ENCODE results near the gene TKFC. TPM values are rescaled to one million over a fixed set of nuclear protein-coding genes. Genes with fewer than 3 reads are reported as not detected.

TKFC gene
- total and polyA plus RNA-seq, 4 experiments from 2014 or later = 24.5 to 43.9 (median 36.1) TPM

- ChIA-PET CTCF (ENCODE audit: partially characterized antibody) (interaction anchor here (1.4 to 1.5 kb wide), 2 partner anchors 19 to 120 kb away, joined by 4 read pairs; no protein-coding TSS in a partner anchor), POLR2A (ENCODE audit: partially characterized antibody) (no interaction called here)
- no peak overlapping the region for H3K27ac Mint-ChIP-seq
- Histone ChIP-seq H3K27me3 (ENCODE audit: insufficient read depth, low read length) (no peaks in the 10 kb centered on the region), H3K27ac (ENCODE audit: low read depth, low read length) (no peak overlapping the region), H3K9me3 (ENCODE audit: control insufficient read depth in 1 of 2, low read length in 2 of 2) (no peaks in the 10 kb centered on the region), H3K36me3 (ENCODE audit: insufficient read depth, low read length) (peaks cover 70% of the 10 kb centered on the region), H3K4me3 (ENCODE audit: low read length in 2 of 2) (no peak overlapping the region), H3K4me1 (ENCODE audit: insufficient read depth, low read length) (no peaks in the 10 kb centered on the region)
- H3K4me1 Mint-ChIP-seq = no peaks in the 10 kb centered on the region
- peaks cover 32 to 70% of the 10 kb centered on the region in 2 donors for H3K36me3 Mint-ChIP-seq
- H3K4me3 Mint-ChIP-seq = no peak overlapping the region
- no peaks in the 10 kb centered on the region for H3K27me3 Mint-ChIP-seq
- DNase-seq = no peak
- no peaks in the 10 kb centered on the region for H3K9me3 Mint-ChIP-seq
- intact Hi-C loops (cut with micrococcal nuclease) = no loop called here
Measured at GRCh38 chr11:61315260-61315659, 17.8 kb upstream of the TKFC start.

- CTCF ChIA-PET (ENCODE audit: partially characterized antibody) = interaction anchor here (2.4 kb wide), 1 partner anchor 59 kb away, joined by 15 read pairs; no protein-coding TSS in a partner anchor
- H3K27me3 Mint-ChIP-seq = no peaks in the 10 kb centered on the region
- POLR2A ChIA-PET (ENCODE audit: partially characterized antibody) = interaction anchor here (0.8 kb wide), 1 partner anchor 11 kb away, joined by 3 read pairs; no protein-coding TSS in a partner anchor
- no peak overlapping the region for H3K4me3 ChIP-seq (ENCODE audit: low read length in 2 of 2)
- no peak overlapping the region for H3K27ac ChIP-seq (ENCODE audit: low read depth, low read length)
- peaks cover 11 to 31% (median 17%) of the 10 kb centered on the region in 4 donors for H3K4me1 Mint-ChIP-seq
- H3K36me3 Mint-ChIP-seq = peaks cover 75 to 81% of the 10 kb centered on the region in 2 donors
- peak overlapping the region in 2 of 7 donors; percentile 4 to 7 for H3K27ac Mint-ChIP-seq
- no peaks in the 10 kb centered on the region for H3K9me3 ChIP-seq (ENCODE audit: control insufficient read depth in 1 of 2, low read length in 2 of 2)
- H3K27me3 ChIP-seq (ENCODE audit: insufficient read depth, low read length) = no peaks in the 10 kb centered on the region
- H3K4me1 ChIP-seq (ENCODE audit: insufficient read depth, low read length) = peaks cover 3% of the 10 kb centered on the region
- peaks cover 72% of the 10 kb centered on the region for H3K36me3 ChIP-seq (ENCODE audit: insufficient read depth, low read length)
- H3K4me3 Mint-ChIP-seq = no peak overlapping the region
- intact Hi-C loops (cut with micrococcal nuclease) = no loop called here
- H3K9me3 Mint-ChIP-seq = no peaks in the 10 kb centered on the region
- no peak for DNase-seq
Measured at GRCh38 chr11:61325649-61326414, 7.2 kb upstream of the TKFC start.

GRCh38 chr11:61327669-61328071 lies 5.4 kb upstream of the TKFC start:
- H3K27ac Mint-ChIP-seq = peak overlapping the region in 2 of 7 donors; percentile 24 to 79
- no peaks in the 10 kb centered on the region for H3K9me3 ChIP-seq (ENCODE audit: control insufficient read depth in 1 of 2, low read length in 2 of 2)
- H3K9me3 Mint-ChIP-seq = no peaks in the 10 kb centered on the region
- ChIA-PET POLR2A (ENCODE audit: partially characterized antibody) (interaction anchor here (0.8 kb wide), 1 partner anchor 9 kb away, joined by 3 read pairs; no protein-coding TSS in a partner anchor), CTCF (ENCODE audit: partially characterized antibody) (interaction anchor here (1.0 to 2.4 kb wide), 5 partner anchors 8 to 108 kb away, joined by 3 to 15 read pairs (median 3); no protein-coding TSS in a partner anchor)
- peaks cover 26 to 50% (median 34%) of the 10 kb centered on the region in 4 donors for H3K4me1 Mint-ChIP-seq
- intact Hi-C loops (cut with micrococcal nuclease) = no loop called here
- no peak overlapping the region for H3K4me3 ChIP-seq (ENCODE audit: low read length in 2 of 2)
- peaks cover 63 to 76% of the 10 kb centered on the region in 2 donors for H3K36me3 Mint-ChIP-seq
- H3K27me3 ChIP-seq (ENCODE audit: insufficient read depth, low read length) = no peaks in the 10 kb centered on the region
- DNase-seq = no peak
- H3K4me1 ChIP-seq (ENCODE audit: insufficient read depth, low read length) = peaks cover 20% of the 10 kb centered on the region
- H3K4me3 Mint-ChIP-seq = no peak overlapping the region
- H3K27me3 Mint-ChIP-seq = no peaks in the 10 kb centered on the region
- peaks cover 56% of the 10 kb centered on the region for H3K36me3 ChIP-seq (ENCODE audit: insufficient read depth, low read length)
- H3K27ac ChIP-seq (ENCODE audit: low read depth, low read length) = no peak overlapping the region

- CTCF ChIA-PET (ENCODE audit: partially characterized antibody) = interaction anchor here (1.5 to 1.6 kb wide), 2 partner anchors 8 to 15 kb away, joined by 3 to 11 read pairs; no protein-coding TSS in a partner anchor
- no peak overlapping the region for H3K4me3 Mint-ChIP-seq
Measured at GRCh38 chr11:61328351-61328750, 4.7 kb upstream of the TKFC start.

GRCh38 chr11:61329871-61330270 lies 3.2 kb upstream of the TKFC start:
- H3K36me3 Mint-ChIP-seq = peaks cover 47 to 56% of the 10 kb centered on the region in 2 donors
- intact Hi-C loops (cut with micrococcal nuclease) = no loop called here
- H3K27ac Mint-ChIP-seq = peak overlapping the region in 2 of 7 donors; percentile 17 to 49
- H3K4me1 Mint-ChIP-seq = peaks cover 34 to 65% (median 48%) of the 10 kb centered on the region in 4 donors
- Histone ChIP-seq H3K4me1 (ENCODE audit: insufficient read depth, low read length) (peaks cover 29% of the 10 kb centered on the region), H3K4me3 (ENCODE audit: low read length in 2 of 2) (no peak overlapping the region), H3K36me3 (ENCODE audit: insufficient read depth, low read length) (peaks cover 37% of the 10 kb centered on the region), H3K9me3 (ENCODE audit: control insufficient read depth in 1 of 2, low read length in 2 of 2) (no peaks in the 10 kb centered on the region), H3K27me3 (ENCODE audit: insufficient read depth, low read length) (no peaks in the 10 kb centered on the region), H3K27ac (ENCODE audit: low read depth, low read length) (no peak overlapping the region)
- no peak for DNase-seq
- peaks cover 0 to 4% (median 0%) of the 10 kb centered on the region in 8 donors for H3K9me3 Mint-ChIP-seq
- POLR2A ChIA-PET (ENCODE audit: partially characterized antibody) = no interaction called here
- no peaks in the 10 kb centered on the region for H3K27me3 Mint-ChIP-seq
- CTCF ChIA-PET (ENCODE audit: partially characterized antibody) = interaction anchor here (1.0 to 1.5 kb wide), 2 partner anchors 56 to 105 kb away, joined by 6 to 8 read pairs; no protein-coding TSS in a partner anchor
- H3K4me3 Mint-ChIP-seq = no peak overlapping the region

More at GRCh38 chr11:61328351-61328750, 4.7 kb upstream of the TKFC start:
- Histone ChIP-seq H3K27ac (ENCODE audit: low read depth, low read length) (no peak overlapping the region), H3K9me3 (ENCODE audit: control insufficient read depth in 1 of 2, low read length in 2 of 2) (no peaks in the 10 kb centered on the region), H3K4me1 (ENCODE audit: insufficient read depth, low read length) (peaks cover 22% of the 10 kb centered on the region), H3K4me3 (ENCODE audit: low read length in 2 of 2) (no peak overlapping the region), H3K36me3 (ENCODE audit: insufficient read depth, low read length) (peaks cover 49% of the 10 kb centered on the region), H3K27me3 (ENCODE audit: insufficient read depth, low read length) (no peaks in the 10 kb centered on the region)
- H3K27me3 Mint-ChIP-seq = no peaks in the 10 kb centered on the region
- POLR2A ChIA-PET (ENCODE audit: partially characterized antibody) = no interaction called here
- H3K27ac Mint-ChIP-seq = peak overlapping the region in 1 of 7 donors; percentile 37
- H3K4me1 Mint-ChIP-seq = peaks cover 28 to 55% (median 38%) of the 10 kb centered on the region in 4 donors
- intact Hi-C loops (cut with micrococcal nuclease) = no loop called here
- peaks cover 59 to 69% of the 10 kb centered on the region in 2 donors for H3K36me3 Mint-ChIP-seq
- no peak for DNase-seq
- H3K9me3 Mint-ChIP-seq = peaks cover 0 to under 1% (median 0%) of the 10 kb centered on the region in 8 donors

- ChIA-PET POLR2A (ENCODE audit: partially characterized antibody) (interaction anchor here (1.0 to 4.4 kb wide), 5 partner anchors 12 to 98 kb away, joined by 3 to 97 read pairs (median 5); partner anchors contain the start of genes CPSF7, CYB561A3, SDHAF2 and TMEM138), CTCF (ENCODE audit: partially characterized antibody) (interaction anchor here (0.9 to 1.9 kb wide), 6 partner anchors 31 to 185 kb away, joined by 3 to 14 read pairs (median 4); partner anchors contain the start of genes TMEM138 and TMEM216)
- intact Hi-C loops (cut with micrococcal nuclease) = loop anchor here (2.0 kb wide), 1 partner anchor 425 kb away; the partner anchor contains the start of gene PRPF19
- Mint-ChIP-seq H3K4me1 (peaks cover 38 to 74% (median 53%) of the 10 kb centered on the region in 4 donors), H3K4me3 (peak overlapping the region; percentile 89 to 97 (median 96)), H3K9me3 (peaks cover 0 to 4% (median 0%) of the 10 kb centered on the region in 8 donors), H3K27me3 (no peaks in the 10 kb centered on the region), H3K27ac (peak overlapping the region; percentile 84 to 98 (median 95)), H3K36me3 (peaks cover 31 to 41% of the 10 kb centered on the region in 2 donors)
- peak overlapping the region; percentile 81 to 85 for H3K4me3 ChIP-seq (ENCODE audit: low read length in 2 of 2)
- H3K4me1 ChIP-seq (ENCODE audit: insufficient read depth, low read length) = peaks cover 39% of the 10 kb centered on the region
- H3K27ac ChIP-seq (ENCODE audit: low read depth, low read length) = peak overlapping the region; percentile 83
- no peak for DNase-seq
- peaks cover 20% of the 10 kb centered on the region for H3K36me3 ChIP-seq (ENCODE audit: insufficient read depth, low read length)
- no peaks in the 10 kb centered on the region for H3K27me3 ChIP-seq (ENCODE audit: insufficient read depth, low read length)
- no peaks in the 10 kb centered on the region for H3K9me3 ChIP-seq (ENCODE audit: control insufficient read depth in 1 of 2, low read length in 2 of 2)
Measured at GRCh38 chr11:61331651-61332050, 1.4 kb upstream of the TKFC start.

All from CD4-positive, alpha-beta memory T cell (primary cell).